ENCODE data around the gene MARVELD3. TPM values are rescaled to one million over a fixed set of nuclear protein-coding genes. Genes with fewer than 3 reads are reported as not detected.

The MARVELD3 gene
- total RNA-seq, 1 donor from 2014 or later, result 0.25 TPM

DNA sequence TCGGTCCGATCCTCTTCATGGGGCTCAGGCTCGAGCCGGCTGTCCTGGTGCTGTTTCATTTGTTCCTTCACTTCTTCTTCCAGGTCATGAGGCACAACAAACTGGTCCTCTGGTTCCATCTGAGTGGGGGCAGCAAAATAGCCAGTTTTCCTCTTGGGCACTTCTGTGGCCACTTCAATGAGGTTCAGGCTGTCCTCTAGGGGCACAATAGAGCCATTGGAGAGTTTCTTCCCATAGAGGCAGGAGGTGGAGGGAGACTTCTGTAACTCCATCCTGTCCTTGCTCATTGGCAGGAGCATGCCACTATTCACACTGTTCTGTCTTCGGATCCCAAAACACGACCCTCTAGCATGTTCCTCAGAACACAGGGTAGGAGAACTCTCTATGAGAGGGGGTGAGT lies 22.9 kb downstream of the MARVELD3 start:
- peak overlapping the region; percentile 34 for H3K4me3 Mint-ChIP-seq (ENCODE audit: unreplicated experiment)
- no peaks in the 10 kb centered on the region for H3K9me3 Mint-ChIP-seq (ENCODE audit: unreplicated experiment)
- H3K36me3 Mint-ChIP-seq (ENCODE audit: unreplicated experiment), result no peaks in the 10 kb centered on the region
- TF ChIP-seq, protein P1, sequence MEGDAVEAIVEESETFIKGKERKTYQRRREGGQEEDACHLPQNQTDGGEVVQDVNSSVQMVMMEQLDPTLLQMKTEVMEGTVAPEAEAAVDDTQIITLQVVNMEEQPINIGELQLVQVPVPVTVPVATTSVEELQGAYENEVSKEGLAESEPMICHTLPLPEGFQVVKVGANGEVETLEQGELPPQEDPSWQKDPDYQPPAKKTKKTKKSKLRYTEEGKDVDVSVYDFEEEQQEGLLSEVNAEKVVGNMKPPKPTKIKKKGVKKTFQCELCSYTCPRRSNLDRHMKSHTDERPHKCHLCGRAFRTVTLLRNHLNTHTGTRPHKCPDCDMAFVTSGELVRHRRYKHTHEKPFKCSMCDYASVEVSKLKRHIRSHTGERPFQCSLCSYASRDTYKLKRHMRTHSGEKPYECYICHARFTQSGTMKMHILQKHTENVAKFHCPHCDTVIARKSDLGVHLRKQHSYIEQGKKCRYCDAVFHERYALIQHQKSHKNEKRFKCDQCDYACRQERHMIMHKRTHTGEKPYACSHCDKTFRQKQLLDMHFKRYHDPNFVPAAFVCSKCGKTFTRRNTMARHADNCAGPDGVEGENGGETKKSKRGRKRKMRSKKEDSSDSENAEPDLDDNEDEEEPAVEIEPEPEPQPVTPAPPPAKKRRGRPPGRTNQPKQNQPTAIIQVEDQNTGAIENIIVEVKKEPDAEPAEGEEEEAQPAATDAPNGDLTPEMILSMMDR (IDR thresholded peaks at IDR 0.05; ENCODE audit: partially characterized antibody, unreplicated experiment), result no peak
- H3K27me3 Mint-ChIP-seq (ENCODE audit: unreplicated experiment), result peaks cover 4% of the 10 kb centered on the region
- H3K27ac Mint-ChIP-seq (ENCODE audit: unreplicated experiment), result peak overlapping the region; percentile 52
- DNase-seq, result no peak
- peaks cover 23% of the 10 kb centered on the region for H3K4me1 Mint-ChIP-seq (ENCODE audit: low read depth, unreplicated experiment)

DNA sequence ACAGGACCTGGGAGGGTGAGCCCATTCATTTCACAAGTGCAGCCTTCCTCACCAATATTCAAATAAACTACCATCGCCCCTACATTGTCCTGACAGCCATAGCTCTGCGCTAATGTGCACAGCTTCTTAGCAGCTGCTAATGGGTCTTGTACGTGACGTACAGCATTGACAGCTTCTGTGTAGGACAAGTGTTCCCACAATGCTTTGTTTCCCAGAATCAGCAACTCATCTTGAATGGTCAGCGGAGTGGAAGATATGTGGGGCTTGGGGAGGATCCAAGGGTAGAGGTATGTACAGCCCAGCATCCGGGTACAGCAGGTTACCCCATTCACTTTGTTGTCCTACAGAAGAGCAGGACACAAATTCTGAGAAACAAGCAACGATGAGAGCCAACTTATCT lies 23.7 kb downstream of the MARVELD3 start:
- Mint-ChIP-seq H3K9me3 (ENCODE audit: unreplicated experiment) (no peaks in the 10 kb centered on the region), H3K27me3 (ENCODE audit: unreplicated experiment) (peaks cover 4% of the 10 kb centered on the region), H3K36me3 (ENCODE audit: unreplicated experiment) (no peaks in the 10 kb centered on the region), H3K4me1 (ENCODE audit: low read depth, unreplicated experiment) (peaks cover 23% of the 10 kb centered on the region), H3K4me3 (ENCODE audit: unreplicated experiment) (no peak overlapping the region), H3K27ac (ENCODE audit: unreplicated experiment) (no peak overlapping the region)
- TF ChIP-seq, protein P1 (IDR thresholded peaks at IDR 0.05; ENCODE audit: partially characterized antibody, unreplicated experiment), result no peak
- no peak for DNase-seq

DNA sequence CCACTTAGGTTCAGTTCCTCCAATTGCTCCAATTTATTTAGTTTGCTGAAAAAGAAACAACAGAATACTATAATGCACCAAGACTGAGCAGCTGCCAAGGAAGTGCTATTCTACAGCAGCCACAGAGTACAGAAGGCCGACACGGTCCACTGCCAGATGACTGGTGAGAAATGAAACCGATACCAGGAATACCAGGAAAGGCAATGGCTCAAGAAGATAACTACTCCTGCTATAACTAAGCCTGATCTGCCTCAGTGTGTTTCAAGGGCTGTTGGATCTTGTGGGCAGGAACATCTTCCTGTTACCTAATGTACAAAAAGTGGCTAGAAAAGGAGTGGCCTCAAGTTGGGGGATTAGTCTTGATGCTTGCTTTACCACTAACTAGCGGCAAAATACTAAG lies 32.8 kb downstream of the MARVELD3 start:
- H3K4me3 Mint-ChIP-seq (ENCODE audit: unreplicated experiment), result no peak overlapping the region
- TF ChIP-seq, protein P1 (IDR thresholded peaks at IDR 0.05; ENCODE audit: partially characterized antibody, unreplicated experiment), result no peak
- no peaks in the 10 kb centered on the region for H3K4me1 Mint-ChIP-seq (ENCODE audit: low read depth, unreplicated experiment)
- H3K27ac Mint-ChIP-seq (ENCODE audit: unreplicated experiment), result no peak overlapping the region
- no peaks in the 10 kb centered on the region for H3K27me3 Mint-ChIP-seq (ENCODE audit: unreplicated experiment)
- H3K9me3 Mint-ChIP-seq (ENCODE audit: unreplicated experiment), result peaks cover 2% of the 10 kb centered on the region
- DNase-seq, result no peak
- peaks cover 7% of the 10 kb centered on the region for H3K36me3 Mint-ChIP-seq (ENCODE audit: unreplicated experiment)

DNA sequence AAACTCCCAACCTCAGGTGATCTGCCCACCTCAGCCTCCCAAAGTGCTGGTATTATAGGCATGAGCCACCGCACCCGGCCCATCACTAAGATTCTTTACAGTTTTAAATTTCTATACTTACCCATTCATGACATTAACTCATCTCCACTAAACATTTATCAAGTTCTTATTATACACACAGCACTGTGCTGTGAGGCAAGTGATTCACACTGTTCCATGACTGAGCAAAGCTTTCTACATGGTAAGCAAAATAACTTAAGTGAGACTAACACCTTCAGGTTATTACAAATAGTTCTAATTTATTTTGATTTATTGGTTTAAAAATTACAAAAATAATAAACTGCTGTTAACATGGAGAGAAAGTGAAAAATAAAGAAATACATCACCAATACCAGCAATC lies 33.5 kb downstream of the MARVELD3 start:
- Mint-ChIP-seq H3K9me3 (ENCODE audit: unreplicated experiment) (peaks cover 2% of the 10 kb centered on the region), H3K4me1 (ENCODE audit: low read depth, unreplicated experiment) (no peaks in the 10 kb centered on the region), H3K36me3 (ENCODE audit: unreplicated experiment) (peaks cover 7% of the 10 kb centered on the region), H3K27ac (ENCODE audit: unreplicated experiment) (no peak overlapping the region), H3K4me3 (ENCODE audit: unreplicated experiment) (no peak overlapping the region), H3K27me3 (ENCODE audit: unreplicated experiment) (no peaks in the 10 kb centered on the region)
- no peak for DNase-seq
- TF ChIP-seq, protein P1 (IDR thresholded peaks at IDR 0.05; ENCODE audit: partially characterized antibody, unreplicated experiment), result no peak

DNA sequence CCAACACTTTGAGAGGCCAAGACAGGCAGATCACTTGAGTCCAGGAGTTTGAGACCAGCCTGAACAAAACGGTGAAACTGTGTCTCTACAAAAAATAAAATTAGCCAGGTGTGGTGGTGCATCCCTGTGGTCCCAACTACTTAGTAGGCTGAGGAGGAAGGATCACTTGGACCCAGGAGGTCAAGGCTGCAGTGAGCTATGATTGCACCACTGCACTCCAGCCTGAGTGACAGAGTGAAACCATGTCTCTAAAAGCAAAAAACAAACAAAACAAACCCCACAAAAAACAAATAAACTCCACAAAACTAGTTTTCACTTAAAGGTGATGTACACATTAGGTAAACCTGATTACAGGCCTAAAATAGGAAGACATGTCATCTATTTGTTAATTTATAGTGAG lies 40.3 kb downstream of the MARVELD3 start:
- DNase-seq, result no peak
- Mint-ChIP-seq H3K27ac (ENCODE audit: unreplicated experiment) (no peak overlapping the region), H3K36me3 (ENCODE audit: unreplicated experiment) (no peaks in the 10 kb centered on the region), H3K4me3 (ENCODE audit: unreplicated experiment) (no peak overlapping the region), H3K27me3 (ENCODE audit: unreplicated experiment) (no peaks in the 10 kb centered on the region), H3K9me3 (ENCODE audit: unreplicated experiment) (no peaks in the 10 kb centered on the region), H3K4me1 (ENCODE audit: low read depth, unreplicated experiment) (no peaks in the 10 kb centered on the region)
- TF ChIP-seq, protein P1 (IDR thresholded peaks at IDR 0.05; ENCODE audit: partially characterized antibody, unreplicated experiment), result no peak

Data from glutamatergic neuron (in vitro differentiated cells).